Glomerular endothelial cell (primary cell): ENCODE results near the gene C16orf87. TPM values are rescaled to one million over a fixed set of nuclear protein-coding genes. Genes with fewer than 3 reads are reported as not detected.
"Not testable (repeated sequence)": the region's sequence is repeated elsewhere in the genome, so short reads cannot be mapped to it uniquely, and the experiment has no call there.

ENCODE experiments used
- DNase-seq: peaks from one replicate; pipeline ENCODE4 v3.0.0-alpha.2; 2011; ENCODE audit warnings: low read depth, low spot score; ENCODE audit errors: extremely low read depth
- total RNA-seq: library from RNA; depleted of rRNA; stranded (reverse); fragments of >200 nt; gene quantifications from 2 replicates; pipeline ENCODE4 v1.2.3, GENCODE V29; 2015

C16orf87 gene
- total RNA-seq, 1 donor from 2014 or later: 7.7 TPM

DNA sequence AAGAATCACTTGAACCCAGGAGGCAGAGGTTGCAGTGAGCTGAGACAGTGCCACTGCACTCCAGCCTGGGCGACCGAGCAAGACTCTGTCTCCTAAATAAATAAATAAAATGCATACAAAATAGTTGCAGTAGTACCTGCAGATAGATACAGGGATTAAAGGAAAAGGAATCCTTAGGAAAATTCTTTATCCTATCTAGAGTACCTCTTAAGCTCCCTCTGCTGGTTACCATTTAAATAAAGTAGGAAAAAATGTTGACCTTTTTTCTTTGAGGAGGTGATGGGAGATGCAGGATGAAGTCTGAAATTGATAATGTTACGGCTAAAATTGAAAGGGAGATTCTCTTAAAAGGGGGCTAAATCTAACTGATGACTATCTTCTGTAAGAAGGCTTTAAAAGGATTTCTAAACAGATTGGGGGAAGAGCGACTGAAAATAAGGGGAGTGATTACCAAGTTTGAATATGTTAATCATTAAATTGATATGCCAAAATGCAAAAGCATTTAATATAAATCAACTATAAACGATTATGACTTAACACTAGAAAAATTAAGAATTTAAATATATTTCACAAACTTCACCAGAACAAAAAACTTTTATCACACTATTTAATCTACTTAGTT, 29.4 kb downstream of the C16orf87 start:
- no peak for DNase-seq

DNA sequence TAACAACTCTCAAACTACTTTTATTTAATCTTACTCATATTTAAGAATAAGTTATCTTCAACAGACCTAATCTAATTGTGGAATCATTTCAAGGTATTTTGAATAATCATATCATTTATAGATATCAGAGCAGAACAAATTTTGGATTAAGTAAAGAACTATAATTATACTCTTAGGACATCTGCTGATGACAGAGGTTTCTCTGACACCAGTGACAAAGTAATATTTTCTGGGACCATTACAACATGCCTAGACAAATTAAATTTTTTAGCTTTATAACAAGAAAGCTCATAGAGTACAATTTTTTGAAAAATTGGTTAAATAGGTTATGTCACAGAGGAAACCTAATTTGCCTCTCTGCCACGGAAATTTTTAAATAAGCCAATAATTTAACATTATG, 30.5 kb downstream of the C16orf87 start:
- DNase-seq: no peak

DNA sequence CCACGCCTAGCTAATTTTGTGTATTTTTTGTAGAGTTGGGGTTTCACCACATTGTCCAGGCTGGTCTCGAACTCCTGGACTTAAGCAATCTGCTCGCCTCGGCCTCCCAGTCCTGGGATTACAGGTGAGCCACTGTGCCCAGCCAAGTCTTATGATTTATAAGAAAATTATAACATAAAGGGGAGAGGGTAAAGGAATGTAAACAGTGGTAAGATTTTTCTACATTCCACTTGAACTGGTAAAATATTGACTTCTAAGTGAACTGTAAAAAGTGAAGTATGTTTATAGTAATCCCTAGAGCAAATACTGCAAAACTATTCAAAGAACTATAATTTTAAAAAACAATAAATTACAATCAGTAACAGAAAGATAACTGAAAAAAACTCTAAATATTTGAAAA, 33.5 kb downstream of the C16orf87 start:
- DNase-seq: no peak

DNA sequence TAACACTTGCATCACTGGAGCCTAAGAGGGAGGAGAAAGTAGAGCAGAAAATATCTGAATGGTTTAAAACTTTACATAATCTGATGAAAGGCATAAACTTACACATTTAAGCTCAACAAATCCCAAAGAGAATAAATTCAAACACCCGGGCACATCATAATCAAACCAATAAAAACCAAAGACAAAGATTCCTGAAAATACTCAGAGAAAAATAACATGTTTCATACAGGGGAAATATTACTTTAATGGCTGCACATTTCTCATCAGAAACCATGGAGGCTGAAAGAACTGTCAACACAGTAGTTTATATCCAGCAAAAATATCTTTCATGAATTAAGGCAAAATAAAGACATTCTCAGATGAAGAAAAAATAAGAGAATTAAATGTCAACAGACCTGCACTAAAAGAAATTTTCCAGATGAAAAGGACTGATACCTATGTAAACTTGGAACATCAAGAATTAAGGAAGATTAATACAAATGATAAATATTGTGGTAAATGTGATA, 34.2 kb downstream of the C16orf87 start:
- DNase-seq: no peak

DNA sequence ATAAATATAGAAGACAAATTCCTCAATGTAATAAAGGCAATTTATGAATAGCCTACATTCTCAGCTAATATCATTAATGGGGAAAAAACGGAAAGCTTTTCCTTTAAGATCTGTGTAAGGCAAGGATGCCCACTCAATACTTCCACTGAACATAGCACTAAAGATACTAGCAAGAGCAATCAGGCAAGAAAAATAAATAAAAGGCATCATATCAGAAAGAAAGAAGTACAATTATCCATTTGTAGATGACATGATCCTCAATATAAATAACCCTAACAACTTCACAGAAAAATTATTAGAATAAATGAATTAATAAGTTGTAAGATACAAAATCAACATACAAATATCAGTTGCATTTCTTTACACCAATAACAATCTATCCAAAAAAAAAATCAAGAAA, 37.1 kb downstream of the C16orf87 start:
- DNase-seq: no peak

DNA sequence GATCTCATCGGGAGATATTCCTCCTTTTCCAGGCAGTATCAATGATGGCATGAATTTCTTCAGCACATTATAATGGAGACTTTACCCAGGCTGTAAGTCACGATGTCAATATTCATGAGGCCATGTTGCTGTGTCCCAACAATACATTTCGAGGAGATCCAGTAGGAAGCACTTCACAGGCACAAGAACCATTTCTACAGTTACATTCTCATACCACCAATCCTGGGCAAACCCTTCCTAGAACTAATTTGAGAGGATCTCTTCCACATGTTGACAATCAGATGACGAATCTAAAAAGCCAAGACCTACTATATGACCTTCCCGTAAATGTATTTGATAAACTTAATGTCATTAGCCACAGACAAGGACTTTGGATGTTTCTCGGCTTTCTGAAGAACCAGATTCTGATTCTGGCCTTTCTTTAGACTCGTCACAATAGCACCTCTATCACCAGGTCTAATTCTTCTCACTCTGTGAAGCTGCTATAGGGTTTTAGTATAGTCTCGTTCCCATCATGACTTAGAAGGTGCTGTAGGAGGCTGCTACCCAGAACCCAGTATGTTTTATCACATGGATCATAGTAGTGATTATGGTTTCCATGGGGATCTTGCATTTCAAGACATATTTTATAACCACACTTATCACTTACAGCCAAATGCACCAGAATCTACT, 40.2 kb downstream of the C16orf87 start:
- DNase-seq: no peak

DNA sequence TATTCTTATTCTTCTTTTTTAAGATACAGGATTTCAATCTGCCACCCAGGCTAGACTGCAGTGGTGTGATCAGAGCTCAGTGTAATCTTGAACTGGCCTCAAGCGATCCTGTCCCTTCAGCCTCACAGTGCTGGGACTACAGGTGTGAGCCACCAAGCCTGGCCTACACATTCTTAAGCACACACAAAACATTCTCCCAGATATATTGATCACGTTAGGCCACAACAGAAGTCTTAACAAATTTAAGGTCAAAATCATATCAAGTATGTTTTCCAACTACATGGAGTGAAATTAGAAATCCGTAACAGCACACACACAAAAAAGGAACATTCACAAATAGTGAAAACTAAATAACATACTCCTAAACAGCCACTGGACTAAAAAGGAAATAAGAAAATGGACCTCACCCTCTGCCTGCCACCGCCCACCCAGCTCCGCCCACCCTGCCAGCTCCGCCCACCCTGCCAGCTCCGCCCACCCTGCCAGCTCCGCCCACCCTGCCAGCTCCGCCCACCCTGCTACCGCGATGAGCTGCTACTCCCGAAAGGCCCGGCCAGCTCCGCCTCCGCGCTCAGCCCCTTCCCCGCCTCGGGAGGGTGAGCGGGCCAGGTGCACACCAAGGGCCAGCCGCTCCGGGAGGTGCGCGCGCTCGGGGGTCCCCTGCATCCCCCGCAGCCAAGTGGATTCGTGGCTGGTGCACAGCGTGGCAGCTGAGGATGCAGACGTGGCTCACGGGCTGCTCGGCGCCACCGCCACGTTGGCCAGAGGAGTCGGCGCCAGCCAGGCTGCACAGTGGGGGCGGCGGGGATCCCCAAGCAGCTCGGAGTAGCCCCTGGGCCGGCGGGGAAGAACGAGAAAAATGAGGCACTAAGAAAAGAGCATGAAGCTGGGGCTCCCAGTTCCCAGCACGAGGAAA, 41.2 kb downstream of the C16orf87 start:
- DNase-seq: no peak

DNA sequence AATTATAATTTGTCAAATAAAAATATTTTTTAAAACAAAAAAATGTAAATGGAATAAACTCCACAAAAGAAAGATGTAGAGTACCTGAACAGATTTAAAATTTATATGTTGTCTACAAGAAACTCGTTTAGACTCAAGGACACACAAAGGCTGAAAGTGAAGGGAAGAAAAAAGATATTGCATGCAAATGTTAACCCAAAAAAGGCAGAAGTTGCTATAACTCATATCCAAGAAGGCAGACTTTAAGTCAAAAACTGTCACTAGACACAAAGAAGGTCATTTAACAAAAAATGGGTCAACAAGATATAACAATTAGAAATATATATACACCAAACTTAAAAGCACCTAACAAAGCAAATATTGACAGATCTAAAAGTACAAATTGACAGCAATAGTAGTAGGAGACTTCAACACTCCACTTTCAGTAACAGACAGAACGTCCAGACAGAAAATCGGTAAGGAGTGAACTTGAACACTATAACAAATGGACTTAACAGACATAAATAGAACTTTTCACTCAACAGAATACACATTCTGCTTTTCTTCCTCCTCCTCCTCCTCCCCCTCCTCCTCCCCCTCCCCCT, 42.0 kb downstream of the C16orf87 start:
- no peak for DNase-seq

DNA sequence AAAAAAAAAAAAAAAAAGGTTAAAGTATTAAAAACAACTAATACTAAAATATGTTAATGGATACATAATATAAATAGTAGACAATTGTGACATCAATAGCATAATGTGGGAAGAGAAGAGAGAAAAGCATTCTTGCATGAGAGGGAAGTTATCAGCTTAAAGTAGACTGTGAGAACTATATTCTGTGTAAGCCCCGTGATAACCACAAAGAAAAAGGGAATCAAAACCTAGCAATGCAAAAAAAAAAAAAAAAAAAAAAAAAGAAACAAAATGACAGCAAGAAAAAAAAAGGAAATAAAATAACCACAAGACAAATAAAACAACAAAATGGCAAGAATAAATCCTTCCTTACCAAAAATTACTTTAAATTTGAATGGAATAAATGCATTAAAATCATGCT, 43.1 kb downstream of the C16orf87 start:
- DNase-seq: no peak

DNA sequence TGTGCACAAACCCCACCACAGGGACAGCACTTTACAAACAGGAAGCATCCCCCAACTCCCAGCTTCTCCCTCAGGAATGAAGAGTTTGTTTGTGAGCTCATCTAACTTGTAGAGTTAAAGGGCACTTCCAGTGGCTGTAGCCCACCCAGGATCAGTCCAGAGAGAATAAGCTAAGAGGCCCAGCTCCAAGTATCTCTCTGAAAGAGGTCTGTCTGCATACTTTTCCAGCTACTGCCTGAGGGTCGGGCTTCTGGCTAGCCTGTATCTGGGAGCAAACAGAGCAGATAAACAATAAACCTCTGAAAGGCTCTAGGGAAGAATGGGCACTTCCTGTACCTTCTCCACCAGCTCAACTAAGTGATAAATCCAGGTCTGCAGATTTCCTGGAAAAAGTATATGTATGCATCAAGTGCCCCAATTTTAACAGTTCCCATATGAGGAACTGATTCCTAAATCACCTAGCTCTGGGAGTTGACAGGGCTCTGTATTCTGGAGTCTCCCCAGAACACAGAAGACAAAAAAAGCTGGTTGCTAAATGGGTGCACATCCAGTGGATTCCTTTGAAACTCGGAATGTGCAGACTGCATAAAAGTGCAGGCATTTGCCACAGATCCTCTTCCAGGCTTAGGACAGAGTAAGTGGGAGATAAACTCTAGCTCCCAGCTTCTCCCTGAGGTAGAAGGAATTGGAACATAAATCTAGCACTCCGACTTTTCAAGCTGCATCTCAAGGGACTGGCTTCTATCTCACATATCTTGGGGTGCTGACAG, 45.7 kb downstream of the C16orf87 start:
- DNase-seq: no peak

DNA sequence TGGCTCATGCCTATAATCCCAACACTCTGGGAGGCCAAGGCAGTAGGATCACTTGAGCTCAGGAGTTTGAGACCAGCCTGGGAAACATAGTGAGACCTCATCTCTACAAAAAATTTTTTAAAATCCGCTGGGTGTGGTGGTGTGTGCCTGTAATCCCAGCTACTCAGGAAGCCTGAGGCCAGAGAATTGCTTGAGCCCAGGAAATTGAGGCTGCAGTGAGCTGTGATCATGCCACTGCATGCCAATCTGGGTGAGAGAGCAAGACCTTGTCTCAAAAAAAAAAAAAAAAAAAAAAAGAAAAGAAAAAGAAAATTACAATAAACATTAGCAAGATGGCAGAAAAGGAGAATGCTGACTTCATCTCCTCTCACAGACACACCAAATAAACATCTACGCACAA, 46.4 kb downstream of the C16orf87 start:
- not testable (repeated sequence) for DNase-seq

DNA sequence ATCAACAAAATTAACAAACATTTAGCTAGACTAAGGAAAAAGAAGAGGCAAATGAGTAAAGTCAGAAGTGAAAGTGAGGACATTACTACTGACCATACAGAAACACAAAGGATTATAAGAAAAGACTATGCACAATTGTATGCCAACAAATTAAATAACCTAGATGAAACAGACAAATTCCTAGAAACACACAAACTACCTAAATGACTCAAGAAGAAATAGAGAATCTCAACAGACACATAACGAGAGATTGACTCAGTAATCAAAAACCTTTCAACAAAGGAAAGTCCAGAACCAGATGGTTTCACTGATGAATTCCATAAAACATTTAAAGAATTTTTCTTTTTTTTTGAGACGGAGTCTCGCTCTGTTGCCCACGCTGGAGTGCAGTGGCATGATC, 47.2 kb downstream of the C16orf87 start:
- DNase-seq: no peak

DNA sequence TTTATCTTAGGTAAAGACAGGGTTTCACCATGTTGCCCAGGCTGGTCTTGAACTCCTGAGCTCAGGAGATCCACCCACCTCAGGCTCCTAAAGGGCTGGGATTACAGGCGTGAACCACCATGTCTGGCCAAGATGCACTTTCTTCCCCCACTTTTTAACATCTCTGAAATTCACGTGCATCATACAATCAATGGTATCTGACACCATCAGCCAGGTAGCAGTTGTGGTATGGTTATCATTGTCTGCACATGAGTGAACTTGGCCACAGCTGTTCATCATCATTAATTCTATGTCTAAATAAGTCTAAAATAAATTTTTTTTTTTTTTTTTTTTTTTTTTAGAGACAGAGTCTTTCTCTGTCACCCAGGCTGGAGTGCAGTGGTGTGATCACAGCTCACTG, 48.7 kb downstream of the C16orf87 start:
- DNase-seq: no peak

DNA sequence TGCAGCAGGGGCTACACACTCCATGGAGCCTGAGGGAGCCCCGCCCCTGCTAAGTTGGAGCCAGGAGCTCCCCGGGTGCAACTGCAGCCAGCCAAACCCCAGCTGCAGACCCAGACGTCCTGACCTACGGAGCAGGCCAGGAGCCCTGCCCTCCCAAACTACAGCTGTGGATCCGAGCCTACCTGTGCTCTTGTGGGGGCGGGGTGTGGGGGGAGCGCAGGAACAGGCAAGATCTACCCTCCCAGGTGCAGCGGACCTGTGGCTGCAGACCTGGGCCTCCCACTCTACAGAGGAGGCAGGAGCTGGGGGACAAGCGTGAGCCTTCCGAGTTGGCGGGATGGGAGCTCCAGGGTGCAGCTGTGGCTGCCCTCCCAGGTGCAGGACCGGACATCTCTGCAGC, 53.2 kb downstream of the C16orf87 start:
- DNase-seq: no peak

DNA sequence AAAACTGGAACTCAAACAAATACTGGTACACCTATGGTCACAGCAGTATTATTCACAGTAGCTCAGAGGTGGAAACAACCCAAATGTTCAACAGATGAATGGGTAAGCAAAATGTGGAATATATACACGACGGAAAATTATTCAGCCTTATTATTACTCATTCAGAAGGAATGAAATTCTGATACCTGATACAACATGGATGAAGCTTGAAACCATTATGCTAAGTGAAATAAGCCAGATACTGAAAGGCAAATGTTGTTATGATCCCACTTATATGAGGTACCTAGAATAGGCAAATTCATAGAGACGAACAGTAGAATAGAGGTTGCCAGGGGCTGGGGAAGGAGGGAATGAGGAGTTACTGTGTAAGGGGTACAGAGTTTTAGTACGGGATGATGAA, 55.8 kb downstream of the C16orf87 start:
- DNase-seq: no peak

DNA sequence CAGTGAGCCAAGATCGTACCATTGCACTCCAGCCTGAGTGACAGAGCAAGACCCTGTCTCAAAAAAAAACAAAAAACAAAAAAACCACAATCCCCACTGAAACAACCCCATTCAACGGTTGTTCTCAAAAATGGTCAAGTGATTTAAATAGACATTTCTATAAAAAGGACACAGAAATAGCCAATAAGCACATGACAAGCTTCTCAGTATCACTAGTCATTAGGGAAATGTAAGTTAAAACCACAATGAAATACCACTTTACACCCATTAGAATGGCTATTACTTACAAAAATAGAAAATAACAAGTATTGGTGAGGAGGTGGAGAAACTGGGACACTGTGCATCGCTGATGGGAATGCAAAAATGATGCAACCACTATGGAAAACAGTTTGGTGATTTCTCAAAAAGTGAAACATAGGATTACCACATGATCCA, 56.2 kb downstream of the C16orf87 start:
- DNase-seq: no peak

DNA sequence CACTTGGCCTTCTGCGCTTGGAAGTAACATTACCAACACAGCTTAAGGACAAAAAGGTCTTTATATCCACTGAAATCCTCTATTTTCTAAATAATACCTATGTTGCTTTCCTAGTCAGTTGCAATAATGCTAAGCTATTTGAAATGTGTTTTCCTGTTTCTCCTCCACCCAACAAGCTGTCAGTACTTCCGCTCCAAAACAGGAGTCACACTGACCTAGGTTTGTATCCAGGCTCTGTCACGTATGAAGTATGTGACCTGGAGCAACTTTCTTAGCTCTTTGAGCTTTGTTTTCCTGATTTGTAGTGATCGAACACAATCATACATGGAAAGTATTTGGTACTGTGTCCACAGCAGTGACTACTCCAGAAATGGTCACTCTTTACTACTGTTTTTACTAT, 58.5 kb downstream of the C16orf87 start:
- DNase-seq: no peak

DNA sequence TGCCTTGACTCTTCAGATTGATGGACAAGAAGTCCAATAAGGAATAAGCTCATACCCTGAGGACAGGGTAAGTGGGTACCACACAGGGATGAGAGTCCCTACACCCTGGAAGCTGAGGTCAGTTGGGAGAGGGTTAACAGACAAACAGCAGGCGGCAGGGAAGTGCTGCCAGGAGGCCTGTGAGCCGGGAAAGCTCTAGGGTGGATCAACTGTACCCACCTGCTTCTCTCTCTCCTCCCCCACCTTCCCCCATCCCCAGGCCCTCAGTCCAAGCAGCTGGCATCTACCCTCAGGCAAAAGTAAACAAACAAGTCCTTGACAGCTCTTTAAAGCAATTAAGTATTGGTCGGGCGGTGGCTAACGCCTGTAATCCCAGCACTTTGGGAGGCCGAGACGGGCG, 62.2 kb downstream of the C16orf87 start:
- no peak for DNase-seq

DNA sequence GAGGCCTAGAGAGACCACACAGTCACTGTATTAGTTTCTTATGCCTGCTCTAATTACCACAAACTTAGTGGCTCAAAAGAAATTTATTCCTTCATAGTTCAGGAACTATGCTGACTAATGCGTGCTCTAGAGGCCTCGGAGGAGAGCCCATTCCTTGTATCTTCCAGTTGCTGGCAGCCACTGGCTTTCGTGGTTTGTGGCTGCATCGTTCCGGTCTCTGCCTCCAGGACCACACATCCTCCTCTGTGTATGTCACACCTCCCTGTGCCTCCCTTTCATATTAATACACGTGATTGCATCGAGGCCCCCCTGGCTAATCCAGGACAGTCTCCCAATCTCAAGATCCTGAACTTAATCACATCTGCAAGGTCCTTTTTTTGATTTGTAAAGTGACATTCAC, 65.9 kb downstream of the C16orf87 start:
- DNase-seq: no peak

DNA sequence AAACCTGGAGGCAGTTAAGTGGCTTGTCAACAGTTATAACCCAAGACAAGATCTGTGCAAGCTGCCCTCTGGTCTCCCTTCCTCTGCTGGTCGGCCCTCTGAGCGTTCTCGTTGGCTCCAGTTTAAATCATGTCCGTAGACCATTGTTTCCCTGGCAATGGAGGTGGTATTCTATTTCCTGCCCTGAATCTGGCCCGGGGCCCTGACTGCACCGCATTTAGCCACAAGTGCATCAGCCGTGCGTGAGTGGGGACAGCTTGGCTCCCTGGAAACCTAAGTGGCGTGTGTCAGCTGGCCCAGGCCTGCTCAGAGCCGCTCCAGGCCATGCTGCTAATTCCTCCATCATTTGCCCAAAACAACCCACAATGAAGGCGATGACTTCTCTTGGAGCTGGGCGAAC, 67.8 kb downstream of the C16orf87 start:
- no peak for DNase-seq
